ENCODE data around the gene SKI.

The SKI gene

DNA sequence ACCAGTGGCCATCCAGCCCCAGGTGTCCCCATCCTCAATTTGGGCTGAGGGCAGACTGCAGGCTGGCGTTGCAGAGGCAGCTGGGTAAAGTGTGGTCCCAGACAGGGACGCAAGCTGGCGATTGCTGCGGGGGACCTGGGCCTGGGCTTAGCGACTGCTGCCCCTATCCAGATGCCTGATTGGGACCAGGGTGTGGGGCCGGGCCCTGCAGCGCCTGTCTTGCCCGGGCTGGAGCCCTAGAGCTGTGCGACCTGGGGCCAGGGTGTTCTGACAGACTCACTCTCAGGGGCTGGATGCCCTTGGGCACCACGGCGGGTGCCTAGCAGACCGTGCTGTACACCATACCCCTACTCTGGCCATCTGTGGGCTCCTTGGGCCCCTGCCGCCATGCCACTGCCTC is 17.3 kb upstream of the SKI start:
- no peak for DNase-seq

DNA sequence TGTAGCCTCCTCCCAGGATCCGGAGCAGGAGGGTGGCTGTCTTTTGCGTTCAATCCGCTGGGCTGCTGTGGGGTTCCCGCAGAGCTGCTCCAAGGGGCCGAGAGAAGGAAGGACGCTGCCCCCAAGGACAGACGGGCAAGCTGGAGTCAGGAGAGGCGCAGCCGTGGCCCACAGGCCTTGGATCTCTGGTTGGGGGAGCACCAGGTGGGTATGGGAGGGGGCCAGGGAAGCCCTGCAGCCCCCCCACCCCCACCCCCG is 15.9 kb upstream of the SKI start:
- DNase-seq: no peak

DNA sequence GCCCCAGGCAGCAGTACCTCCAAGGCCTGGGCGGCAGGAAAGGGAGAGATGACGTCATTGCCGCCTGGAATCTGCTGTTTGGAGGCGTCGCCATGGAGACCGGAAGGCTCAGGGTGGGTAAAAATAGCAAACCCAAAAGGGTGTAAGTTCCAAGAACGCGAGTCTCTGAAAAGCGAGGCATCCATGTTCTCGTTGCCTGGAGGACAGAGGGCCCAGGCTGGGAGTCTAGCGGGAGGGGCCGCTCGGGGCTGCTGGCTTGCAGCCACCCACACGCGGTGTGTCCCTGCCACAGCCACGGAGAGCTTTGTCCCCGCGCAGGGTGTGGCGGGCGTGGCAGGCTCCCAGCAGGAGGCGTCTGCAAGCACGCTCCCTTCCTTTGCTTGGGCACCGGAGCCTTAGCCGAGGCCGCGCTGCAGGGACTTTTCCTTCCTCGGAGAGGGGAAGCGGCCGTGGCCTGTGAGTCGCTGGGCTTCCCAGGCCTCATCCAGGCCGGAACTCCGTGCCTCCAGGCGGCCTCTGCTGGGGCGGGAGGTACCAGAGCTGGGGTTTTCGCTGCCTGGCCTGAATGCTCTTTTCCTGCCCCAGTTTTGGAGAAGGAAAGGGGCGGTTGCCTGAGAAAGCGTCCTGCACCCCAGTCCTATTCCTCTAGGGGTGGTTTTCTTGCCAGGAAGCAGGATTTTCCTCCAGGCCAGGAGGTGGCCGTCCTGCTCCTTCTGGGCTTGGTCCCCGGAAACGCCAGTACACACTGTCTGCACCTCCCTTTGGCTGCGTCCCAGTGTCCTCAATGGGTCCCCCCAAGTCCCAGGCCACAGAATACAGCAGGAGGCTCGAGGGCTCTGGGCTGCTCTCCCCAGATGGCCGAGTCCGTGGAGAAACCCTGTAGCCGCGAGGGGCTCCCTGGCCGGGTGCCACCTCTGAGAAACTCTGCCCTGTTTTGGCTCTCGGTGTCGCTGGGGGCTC is 15.3 kb upstream of the SKI start:
- peak; percentile 71 to 83 for DNase-seq

DNA sequence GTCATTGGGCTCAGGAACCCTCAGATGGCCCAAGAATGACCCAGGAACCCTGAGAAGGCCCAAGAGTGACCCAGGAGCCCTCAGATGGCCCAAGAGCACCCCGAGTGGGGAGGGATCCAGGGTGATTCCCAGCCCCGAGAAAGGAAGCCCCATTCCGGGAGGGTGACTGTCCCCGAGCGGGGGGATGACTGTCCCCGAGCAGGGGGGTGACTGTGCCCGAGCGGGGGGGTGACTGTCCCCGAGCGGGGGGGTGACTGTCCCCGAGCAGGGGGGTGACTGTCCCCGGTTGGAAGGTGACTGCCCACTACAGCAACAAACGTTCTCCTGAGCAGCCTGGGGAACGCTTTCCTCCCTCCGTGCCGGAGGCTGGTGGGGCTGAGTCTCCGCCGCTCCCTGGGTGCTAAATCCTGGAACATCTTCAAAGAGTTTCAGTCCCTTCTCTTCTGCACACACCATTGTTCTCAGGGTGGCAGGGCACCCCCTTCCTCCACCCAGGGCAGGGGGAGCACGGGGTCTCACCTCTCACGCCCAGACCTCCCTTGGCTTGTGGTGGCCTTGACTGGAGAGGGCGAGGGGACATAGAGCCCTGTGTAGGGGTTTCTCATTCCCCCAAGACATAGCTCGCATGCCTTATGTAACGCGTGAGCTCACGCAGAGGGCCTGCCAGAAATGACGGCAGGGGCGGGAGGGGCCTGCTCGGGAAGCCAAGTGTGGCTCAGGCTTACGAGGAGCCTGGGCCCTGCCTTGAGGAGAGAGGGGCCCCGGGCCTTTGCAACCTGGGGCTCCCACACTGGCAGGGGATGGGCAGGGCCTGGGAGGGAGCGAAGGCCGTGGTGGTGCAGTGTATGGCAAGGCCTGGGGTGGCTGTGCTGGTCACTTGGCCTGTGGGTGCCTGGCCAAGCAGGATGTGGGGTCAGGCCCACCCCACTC is 14.3 kb upstream of the SKI start:
- no peak for DNase-seq

DNA sequence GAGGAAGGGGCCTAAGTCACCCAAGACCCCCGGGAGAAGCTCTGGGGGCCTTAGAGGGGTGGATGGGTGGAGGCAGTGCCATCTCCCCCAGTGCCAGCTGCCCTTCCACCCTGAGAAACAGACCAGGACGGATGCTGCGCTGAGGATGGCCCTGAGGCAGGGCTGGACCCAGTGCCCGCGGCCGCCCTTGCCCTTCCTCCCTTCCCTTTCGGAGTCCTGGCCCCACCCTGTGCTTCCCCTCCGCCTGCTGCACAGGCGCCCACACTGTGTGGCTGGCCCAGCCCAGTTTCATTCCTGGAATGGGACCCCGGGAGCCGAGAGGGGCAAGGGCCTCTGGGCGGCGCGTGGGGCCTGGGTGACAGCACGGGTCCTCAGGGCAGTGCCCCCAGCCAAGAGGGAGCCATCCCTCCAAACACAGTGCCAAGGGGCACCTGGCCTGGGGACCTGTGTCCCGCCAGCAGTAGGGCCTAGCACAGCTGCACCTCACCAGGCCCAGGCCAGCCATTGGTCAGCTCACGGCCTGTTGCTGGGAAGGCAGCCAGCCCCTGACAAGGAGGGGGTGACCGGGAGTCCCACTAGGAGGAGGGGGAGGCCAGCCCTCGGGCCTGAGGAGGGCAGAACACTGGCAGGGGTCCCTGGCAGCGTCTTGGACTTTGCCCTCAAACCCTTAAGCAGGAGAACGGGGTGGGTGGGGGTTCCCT is 13.4 kb upstream of the SKI start:
- no peak for DNase-seq

DNA sequence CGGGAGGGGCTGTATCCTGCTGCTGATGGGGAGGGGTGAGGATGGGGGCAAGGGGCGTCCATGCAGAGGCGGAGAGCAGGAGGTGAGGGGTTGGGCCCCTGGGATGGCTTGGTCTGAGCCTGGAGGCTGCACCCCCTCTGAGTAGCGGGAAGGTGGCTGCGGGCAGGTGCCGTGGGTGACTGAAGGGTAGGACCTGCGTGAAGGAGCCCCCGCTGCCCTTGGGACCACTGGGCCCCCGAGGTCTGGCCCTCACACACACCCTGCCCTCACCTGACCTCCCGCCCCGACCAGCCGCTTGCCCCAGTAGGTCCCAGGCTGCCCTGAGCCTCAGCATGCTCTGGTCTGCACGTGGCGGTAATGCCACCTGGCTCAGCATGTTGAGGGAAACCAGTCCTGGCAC is 12.8 kb upstream of the SKI start:
- DNase-seq: no peak

DNA sequence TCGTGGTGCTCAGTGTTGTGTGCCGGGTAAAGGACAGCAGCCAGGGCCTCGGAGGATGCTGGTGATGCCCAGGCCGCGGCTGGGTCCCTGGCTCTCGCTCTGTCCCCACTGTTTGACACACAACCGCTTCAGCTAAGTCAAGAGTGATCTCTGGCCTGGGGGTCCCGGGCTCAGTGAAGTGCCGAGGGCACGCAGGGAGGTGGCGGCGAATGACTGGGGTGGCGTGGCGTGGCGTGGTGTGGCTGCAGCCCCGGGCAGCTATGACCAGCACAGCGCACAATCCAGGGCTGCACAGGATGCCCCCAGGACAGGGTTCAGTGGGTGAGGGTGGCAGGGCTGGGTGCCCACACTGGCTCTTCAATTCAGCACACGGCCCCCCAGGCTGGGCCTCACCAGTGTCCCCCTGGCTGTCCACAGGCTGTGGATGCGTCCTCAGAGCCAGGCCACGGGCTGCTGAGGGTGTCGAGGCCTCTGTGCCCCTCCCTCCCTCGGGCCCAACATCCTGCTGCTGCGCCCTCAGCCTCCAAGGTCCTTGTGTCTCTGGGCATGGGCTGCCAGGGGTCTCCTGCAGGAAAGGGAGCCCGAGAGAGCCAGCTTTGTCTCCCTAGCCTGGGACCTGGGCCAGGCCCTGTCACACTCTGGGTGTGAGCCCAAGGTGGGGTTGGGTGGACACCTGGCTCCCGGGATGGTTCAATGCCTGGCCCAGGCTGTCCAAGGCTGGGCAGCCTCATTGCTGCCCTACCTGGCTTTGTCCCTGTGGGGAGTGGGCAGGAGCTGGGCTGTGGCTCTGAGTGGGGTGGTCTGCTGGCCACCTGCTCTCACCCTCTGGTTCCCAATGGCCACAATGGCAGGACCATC is 12.0 kb upstream of the SKI start:
- DNase-seq: no peak

DNA sequence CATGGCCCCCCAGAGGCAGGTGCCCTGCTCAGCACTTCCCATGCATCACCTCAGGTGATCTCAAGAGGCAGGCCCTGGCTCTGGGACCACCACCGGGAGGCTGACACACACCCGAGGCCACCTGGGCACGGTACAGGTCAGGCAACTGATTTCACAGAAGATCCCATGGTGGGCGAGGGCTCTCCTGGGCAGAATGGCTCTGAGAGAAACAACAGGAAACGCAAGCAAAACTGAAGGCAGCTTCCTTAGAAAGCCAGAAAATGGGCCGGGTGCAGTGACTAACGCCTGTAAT is 11.4 kb upstream of the SKI start:
- DNase-seq: no peak

DNA sequence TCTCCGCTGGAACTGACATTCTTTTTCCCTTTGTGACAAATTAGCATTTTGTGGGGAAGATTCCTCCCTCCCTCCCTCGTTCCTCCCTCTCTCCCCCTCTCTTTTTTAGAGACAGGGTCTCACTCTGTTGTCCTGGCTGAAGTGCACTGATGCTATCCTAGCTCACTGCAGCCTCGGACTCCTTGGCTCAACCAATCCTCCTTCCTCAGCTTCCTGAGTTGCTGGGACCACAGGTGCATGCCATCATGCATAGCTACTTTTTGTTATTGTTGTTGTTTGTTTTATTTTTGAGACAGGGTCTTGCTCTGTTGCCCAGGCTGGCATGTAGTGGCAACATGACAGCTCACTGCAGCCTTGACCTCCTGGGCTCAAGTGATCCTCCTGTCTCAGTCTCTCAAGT is 6.8 kb upstream of the SKI start:
- DNase-seq: no peak

DNA sequence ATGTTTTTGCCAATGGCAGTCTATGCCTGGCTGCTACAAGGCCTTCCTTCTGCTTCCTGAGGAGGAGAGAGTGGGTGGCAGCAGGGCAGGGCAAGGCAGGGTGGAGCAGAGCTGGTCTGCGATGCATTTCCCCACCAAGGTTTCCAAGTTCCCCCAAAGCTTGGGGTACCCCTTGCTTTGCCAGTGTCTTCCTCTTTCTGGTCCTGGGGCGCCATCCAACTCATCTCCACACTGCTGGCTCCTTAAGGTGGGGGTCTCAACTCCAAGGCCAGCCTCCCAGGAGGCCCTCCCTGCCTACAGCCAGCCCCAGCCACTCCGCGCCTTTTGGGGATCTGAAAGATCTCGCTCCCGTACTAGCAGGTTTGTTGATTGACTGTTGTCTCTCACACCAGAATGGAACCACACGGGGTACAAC is 3.9 kb upstream of the SKI start:
- peak; percentile 72 to 76 for DNase-seq

DNA sequence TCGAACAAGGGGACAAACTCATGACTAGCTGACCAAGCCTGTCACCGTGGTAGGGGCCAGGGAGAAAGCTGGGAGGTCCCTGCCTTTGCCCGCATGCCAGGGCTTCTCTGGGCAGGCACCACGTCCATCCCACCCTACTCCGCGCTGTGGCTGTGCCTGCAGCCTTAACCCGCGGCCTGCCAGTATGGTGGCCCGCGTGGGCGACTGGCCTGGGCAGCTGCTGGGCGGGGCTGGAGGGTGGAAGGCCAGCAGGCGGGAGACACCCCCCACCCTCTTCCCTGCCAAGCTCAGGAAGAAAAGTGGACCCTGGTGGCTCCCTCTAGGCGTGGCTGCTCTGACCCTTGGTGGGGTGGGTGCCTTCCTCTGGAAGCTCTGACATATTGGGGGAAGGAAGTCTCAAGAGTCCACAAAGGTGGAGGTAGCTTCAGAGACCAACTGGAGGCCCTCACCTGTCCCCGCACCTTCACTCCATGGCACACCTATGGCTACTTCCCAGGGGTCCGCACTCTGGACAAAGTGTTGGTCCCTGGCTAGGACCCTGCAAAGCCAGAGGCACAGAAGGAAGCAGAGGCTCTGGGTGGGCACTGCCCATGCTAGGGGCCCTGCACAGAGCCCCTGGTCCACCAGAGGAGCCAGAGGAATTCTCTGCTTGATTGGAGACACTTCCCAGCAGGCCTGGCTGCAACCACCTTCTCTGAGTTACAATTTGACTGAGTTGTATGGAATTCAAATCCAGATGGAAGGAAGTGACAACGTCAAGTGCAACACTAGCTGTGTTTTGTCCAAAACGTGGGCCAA is 3.3 kb upstream of the SKI start:
- no peak for DNase-seq

DNA sequence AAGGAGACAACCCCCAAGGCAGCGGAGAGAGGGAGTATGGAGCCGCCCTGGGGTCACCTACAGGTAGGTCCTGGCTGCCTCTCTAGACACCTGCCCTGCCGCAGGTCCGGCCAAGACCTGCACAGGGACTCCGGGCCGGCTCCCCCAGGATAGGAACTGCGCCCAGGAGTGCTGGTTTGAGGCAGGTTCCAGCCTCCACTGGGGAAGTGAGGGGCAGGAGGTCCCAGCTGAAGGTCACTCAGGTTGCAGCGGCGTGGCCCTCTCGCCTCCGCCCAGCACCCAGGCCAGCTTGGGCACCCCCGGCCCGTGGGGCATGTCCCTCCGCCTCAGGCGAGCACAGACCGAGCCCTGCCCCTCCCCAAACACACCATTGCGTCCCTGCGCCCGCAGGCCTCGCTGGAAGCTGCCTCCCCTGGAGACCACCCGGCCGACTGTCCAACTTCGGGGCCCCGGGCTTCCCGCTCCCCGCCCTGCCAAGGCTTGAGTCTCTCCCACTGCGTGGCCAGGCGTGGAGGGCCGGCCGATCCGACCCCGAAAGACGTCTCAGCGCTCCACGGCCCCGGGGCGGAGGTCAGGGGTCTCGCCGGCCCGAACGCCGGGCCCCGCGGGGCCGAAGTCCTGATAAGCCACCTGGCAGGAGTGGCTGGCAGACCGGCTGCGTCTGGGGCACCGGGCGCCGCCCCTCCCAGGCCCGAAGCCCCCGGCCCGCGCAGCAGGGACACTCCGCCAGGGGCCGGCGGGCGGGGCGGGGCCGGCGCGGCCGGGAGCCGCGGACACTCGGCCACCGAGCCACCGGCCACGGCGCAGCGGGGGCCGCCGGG is 1.4 kb upstream of the SKI start:
- no peak for DNase-seq

DNA sequence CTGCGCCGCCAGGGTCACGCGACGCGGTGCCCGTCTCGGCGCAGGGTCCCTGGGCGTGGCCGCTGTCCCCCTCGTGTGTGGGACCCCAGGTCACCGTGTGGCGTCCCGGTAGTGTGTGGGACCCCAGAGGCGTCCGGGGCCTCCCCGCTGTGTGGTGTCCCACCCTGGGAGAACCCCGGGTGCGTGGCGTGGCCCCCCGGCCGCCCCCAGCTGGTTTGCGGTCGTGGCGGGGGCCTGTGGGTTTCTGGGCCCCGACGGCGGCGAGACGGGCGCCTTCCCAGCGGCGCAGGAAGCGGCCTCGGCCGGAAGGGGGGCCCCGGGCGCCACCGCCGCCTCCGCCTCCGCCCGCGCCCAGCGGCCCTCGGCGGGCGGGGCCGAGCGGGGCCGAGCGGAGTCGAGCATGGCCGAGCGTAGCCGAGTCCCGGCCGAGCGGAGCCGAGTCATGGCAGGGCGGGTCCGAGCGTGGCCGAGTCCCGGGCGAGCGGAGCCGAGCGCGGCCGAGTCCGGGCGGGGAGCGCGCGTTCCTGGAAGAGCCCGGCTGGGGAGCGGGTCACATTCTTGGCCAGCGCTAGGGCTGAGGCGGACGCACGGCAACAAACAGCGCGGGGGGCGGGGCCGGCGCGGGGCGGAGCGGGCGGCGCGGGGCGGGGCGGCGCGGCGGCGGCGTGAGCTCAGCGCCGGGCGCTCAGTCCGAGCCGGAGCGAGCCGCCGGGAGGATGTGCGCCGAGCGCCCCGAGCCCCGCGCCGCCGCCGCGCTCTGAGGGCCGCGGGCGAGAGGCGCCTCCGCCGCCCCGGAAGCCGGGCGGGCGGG is 568 bp upstream of the SKI start:
- peak; percentile 97 to 98 for DNase-seq

DNA sequence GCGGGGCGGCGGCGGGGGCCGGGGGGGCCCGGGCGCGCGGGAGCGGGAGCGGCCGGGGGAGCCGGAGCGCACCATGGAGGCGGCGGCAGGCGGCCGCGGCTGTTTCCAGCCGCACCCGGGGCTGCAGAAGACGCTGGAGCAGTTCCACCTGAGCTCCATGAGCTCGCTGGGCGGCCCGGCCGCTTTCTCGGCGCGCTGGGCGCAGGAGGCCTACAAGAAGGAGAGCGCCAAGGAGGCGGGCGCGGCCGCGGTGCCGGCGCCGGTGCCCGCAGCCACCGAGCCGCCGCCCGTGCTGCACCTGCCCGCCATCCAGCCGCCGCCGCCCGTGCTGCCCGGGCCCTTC is 546 bp downstream of the SKI start:
- DNase-seq: no peak

DNA sequence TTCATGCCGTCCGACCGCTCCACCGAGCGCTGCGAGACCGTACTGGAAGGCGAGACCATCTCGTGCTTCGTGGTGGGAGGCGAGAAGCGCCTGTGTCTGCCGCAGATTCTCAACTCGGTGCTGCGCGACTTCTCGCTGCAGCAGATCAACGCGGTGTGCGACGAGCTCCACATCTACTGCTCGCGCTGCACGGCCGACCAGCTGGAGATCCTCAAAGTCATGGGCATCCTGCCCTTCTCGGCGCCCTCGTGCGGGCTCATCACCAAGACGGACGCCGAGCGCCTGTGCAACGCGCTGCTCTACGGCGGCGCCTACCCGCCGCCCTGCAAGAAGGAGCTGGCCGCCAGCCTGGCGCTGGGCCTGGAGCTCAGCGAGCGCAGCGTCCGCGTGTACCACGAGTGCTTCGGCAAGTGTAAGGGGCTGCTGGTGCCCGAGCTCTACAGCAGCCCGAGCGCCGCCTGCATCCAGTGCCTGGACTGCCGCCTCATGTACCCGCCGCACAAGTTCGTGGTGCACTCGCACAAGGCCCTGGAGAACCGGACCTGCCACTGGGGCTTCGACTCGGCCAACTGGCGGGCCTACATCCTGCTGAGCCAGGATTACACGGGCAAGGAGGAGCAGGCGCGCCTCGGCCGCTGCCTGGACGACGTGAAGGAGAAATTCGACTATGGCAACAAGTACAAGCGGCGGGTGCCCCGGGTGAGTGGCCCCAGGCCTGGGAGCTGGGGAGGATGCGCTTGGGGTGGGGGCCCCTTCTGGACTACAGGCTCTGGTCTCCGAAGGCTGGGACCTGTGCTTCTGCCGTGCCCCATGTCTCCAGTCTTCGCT is 1.1 kb downstream of the SKI start:
- peak; percentile 48 to 79 for DNase-seq

DNA sequence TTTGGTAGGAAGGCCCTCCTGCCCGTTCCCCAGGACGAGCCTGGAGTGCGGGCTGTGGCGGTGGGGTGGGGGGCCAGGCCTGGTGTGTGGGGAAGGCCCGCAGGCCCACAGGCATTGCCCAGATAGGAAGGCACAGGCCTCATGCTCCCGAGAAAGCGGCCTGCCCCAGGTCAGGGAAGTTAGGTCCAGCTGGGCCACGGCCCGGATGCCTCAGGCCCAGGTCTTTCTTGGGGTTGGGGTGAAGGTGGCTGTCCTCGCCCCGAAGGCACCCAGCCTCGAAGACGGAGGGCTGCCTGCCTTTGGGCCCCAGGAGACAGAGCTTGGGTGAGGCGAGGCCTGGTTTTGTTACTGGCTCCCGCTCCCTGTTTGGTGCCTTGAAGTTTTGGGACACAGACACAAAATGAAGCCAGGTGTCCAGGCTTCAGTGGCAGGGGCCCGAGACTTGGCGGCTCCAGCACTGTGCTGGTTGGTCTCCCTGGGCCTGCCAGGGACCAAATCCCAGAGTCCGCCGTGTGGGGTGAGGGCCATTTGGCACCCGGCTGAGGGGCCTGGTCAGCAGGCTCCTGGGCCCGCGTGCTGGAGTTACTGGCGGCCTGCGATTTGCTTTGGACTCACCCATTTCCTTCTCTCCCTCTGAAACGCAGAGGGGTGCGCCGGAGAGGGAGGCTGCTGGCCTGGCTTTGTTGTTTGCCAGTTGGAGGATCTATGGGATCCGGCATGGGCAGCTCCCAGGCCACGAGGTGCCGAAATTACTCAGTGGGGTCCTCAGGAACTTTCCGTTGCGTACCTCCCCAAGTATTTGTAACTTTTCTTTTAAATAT is 2.0 kb downstream of the SKI start:
- DNase-seq: no peak

DNA sequence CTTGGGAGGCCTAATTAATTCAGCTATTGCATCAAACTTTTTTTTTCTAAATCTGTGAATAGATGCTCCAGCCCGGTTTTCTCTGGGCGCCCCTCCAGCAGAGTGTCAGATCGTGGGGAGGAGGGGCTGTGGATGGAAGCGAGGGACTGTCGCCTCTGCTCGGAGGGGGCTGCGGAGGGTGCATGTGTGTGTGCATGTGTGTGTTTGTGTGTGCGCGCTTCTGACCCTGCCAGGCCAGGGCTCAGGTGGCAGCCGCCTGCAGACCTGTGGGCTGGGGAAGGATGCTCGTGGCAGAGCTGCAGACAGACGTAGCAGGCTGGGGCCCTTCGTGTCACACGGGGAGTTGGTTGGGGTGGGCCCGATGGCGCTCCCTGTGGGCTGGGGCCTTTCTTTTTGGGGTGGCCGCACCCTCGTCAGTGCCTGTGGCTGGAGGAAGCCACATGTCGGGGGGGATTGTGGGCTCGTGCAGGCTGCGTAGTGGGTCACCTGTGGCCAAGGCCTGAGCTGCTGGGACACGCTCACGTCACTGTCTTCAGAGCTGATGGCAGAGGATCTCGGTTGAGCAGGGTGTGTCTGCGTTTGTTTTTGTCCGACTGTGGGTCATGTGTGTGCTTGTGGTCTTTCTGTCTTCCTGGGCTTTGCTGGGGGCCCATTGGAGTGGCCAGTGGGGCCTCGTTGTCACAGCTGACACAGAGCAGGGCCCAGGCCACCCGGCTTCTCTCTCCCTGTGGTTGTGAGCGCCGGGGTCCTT is 2.8 kb downstream of the SKI start:
- DNase-seq: no peak
